ENCODE results near the gene AMIGO3. TPM values are rescaled to one million over a fixed set of nuclear protein-coding genes. Genes with fewer than 3 reads are reported as not detected.

AMIGO3 gene
- total RNA-seq, 1 donor from 2014 or later: not detected

GRCh38 chr3:49714728-49715550 lies 4.5 kb downstream of the AMIGO3 start:
- ATAC-seq (ENCODE audit: poor library complexity) (no peak), DNase-seq (peak; percentile 37)
- intact Hi-C loops (cut with DNase I): no loop called here

- ATAC-seq (ENCODE audit: poor library complexity) (no peak), DNase-seq (peak; percentile 29)
- intact Hi-C loops (cut with DNase I): no loop called here
Observed at GRCh38 chr3:49713336-49714105, 6.0 kb downstream of the AMIGO3 start.

- ATAC-seq (ENCODE audit: poor library complexity): no peak
- intact Hi-C loops (cut with DNase I): no loop called here
- peak; percentile 31 for DNase-seq
Observed at GRCh38 chr3:49712631-49713317, 6.7 kb downstream of the AMIGO3 start.

GRCh38 chr3:49712166-49712565 lies 7.3 kb downstream of the AMIGO3 start:
- no peak for ATAC-seq (ENCODE audit: poor library complexity)
- intact Hi-C loops (cut with DNase I): no loop called here
- DNase-seq: peak; percentile 34

- intact Hi-C loops (cut with DNase I): no loop called here
- peak; percentile 20 for DNase-seq
- ATAC-seq (ENCODE audit: poor library complexity): no peak
Observed at GRCh38 chr3:49711489-49711888, 8.0 kb downstream of the AMIGO3 start.

- intact Hi-C loops (cut with DNase I): no loop called here
- DNase-seq: no peak
- no peak for ATAC-seq (ENCODE audit: poor library complexity)
Observed at GRCh38 chr3:49709852-49710251, 9.6 kb downstream of the AMIGO3 start.

- DNase-seq (no peak), ATAC-seq (ENCODE audit: poor library complexity) (no peak)
- intact Hi-C loops (cut with DNase I): no loop called here
Observed at GRCh38 chr3:49707113-49707480, 12.4 kb downstream of the AMIGO3 start.

GRCh38 chr3:49706456-49707112 lies 12.9 kb downstream of the AMIGO3 start:
- ATAC-seq (ENCODE audit: poor library complexity) (no peak), DNase-seq (peak; percentile 20)
- intact Hi-C loops (cut with DNase I): no loop called here

- DNase-seq: no peak
Observed at GRCh38 chr3:49705390-49705960, 14.0 kb downstream of the AMIGO3 start.

GRCh38 chr3:49704629-49705028 lies 14.9 kb downstream of the AMIGO3 start:
- DNase-seq (no peak), ATAC-seq (ENCODE audit: poor library complexity) (no peak)
- intact Hi-C loops (cut with DNase I): no loop called here

More at GRCh38 chr3:49705390-49705960, 14.0 kb downstream of the AMIGO3 start:
- no peak for ATAC-seq (ENCODE audit: poor library complexity)
- intact Hi-C loops (cut with DNase I): no loop called here

- DNase-seq (no peak), ATAC-seq (ENCODE audit: poor library complexity) (no peak)
- intact Hi-C loops (cut with DNase I): no loop called here
Observed at GRCh38 chr3:49703956-49704355, 15.5 kb downstream of the AMIGO3 start.

GRCh38 chr3:49703443-49703927 lies 16.0 kb downstream of the AMIGO3 start:
- DNase-seq: peak; percentile 64
- peak; percentile 83 for ATAC-seq (ENCODE audit: poor library complexity)
- intact Hi-C loops (cut with DNase I): no loop called here

- ATAC-seq (ENCODE audit: poor library complexity) (no peak), DNase-seq (no peak)
- intact Hi-C loops (cut with DNase I): no loop called here
Observed at GRCh38 chr3:49702672-49703071, 16.8 kb downstream of the AMIGO3 start.

- DNase-seq (no peak), ATAC-seq (ENCODE audit: poor library complexity) (no peak)
- intact Hi-C loops (cut with DNase I): no loop called here
Observed at GRCh38 chr3:49701388-49702077, 18.0 kb downstream of the AMIGO3 start.

- intact Hi-C loops (cut with DNase I): no loop called here
- no peak for DNase-seq
- ATAC-seq (ENCODE audit: poor library complexity): no peak
Observed at GRCh38 chr3:49700453-49701128, 18.9 kb downstream of the AMIGO3 start.

GRCh38 chr3:49700014-49700413 lies 19.5 kb downstream of the AMIGO3 start:
- ATAC-seq (ENCODE audit: poor library complexity): no peak
- intact Hi-C loops (cut with DNase I): no loop called here
- DNase-seq: no peak

GRCh38 chr3:49699281-49699979 lies 20.1 kb downstream of the AMIGO3 start:
- DNase-seq: no peak
- intact Hi-C loops (cut with DNase I): no loop called here
- no peak for ATAC-seq (ENCODE audit: poor library complexity)

Measured in Right ventricle myocardium superior (tissue), 1 donor.